ENCODE results near the gene IFITM5.

The IFITM5 gene

GRCh38 chr11:280706-281485, 18.4 kb downstream of the IFITM5 start:
- no peak for TF ChIP-seq FOXM1 (IDR thresholded peaks at IDR 0.05; ENCODE audit: borderline replicate concordance, low read depth)
- no peak for TF ChIP-seq TCF12 (IDR thresholded peaks at IDR 0.05; ENCODE audit: low read depth)
- no peak for TF ChIP-seq ZBTB7A (IDR thresholded peaks at IDR 0.05; ENCODE audit: low read depth)
- no peak for TF ChIP-seq TEAD4 (IDR thresholded peaks at IDR 0.05)
- no peak for TF ChIP-seq TAF1 (IDR thresholded peaks at IDR 0.05; ENCODE audit: low read depth)
- TF ChIP-seq, protein P1, sequence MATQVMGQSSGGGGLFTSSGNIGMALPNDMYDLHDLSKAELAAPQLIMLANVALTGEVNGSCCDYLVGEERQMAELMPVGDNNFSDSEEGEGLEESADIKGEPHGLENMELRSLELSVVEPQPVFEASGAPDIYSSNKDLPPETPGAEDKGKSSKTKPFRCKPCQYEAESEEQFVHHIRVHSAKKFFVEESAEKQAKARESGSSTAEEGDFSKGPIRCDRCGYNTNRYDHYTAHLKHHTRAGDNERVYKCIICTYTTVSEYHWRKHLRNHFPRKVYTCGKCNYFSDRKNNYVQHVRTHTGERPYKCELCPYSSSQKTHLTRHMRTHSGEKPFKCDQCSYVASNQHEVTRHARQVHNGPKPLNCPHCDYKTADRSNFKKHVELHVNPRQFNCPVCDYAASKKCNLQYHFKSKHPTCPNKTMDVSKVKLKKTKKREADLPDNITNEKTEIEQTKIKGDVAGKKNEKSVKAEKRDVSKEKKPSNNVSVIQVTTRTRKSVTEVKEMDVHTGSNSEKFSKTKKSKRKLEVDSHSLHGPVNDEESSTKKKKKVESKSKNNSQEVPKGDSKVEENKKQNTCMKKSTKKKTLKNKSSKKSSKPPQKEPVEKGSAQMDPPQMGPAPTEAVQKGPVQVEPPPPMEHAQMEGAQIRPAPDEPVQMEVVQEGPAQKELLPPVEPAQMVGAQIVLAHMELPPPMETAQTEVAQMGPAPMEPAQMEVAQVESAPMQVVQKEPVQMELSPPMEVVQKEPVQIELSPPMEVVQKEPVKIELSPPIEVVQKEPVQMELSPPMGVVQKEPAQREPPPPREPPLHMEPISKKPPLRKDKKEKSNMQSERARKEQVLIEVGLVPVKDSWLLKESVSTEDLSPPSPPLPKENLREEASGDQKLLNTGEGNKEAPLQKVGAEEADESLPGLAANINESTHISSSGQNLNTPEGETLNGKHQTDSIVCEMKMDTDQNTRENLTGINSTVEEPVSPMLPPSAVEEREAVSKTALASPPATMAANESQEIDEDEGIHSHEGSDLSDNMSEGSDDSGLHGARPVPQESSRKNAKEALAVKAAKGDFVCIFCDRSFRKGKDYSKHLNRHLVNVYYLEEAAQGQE (IDR thresholded peaks at IDR 0.05; ENCODE audit: low read depth) = no peak
- no peak for TF ChIP-seq YY1 (IDR thresholded peaks at IDR 0.05; ENCODE audit: low read depth)
- TF ChIP-seq CEBPB (IDR thresholded peaks at IDR 0.05) = no peak
- no peak for TF ChIP-seq RAD21 (IDR thresholded peaks at IDR 0.05; ENCODE audit: low read depth)
- TF ChIP-seq EP300 (IDR thresholded peaks at IDR 0.05; ENCODE audit: borderline replicate concordance) = no peak
- TF ChIP-seq NFIC (IDR thresholded peaks at IDR 0.05) = no peak
- TF ChIP-seq EGR1 (IDR thresholded peaks at IDR 0.05) = no peak
- no peak for TF ChIP-seq USF1 (IDR thresholded peaks at IDR 0.05)
- TF ChIP-seq MAX (IDR thresholded peaks at IDR 0.05) = no peak
- no peak for TF ChIP-seq CREB1 (IDR thresholded peaks at IDR 0.05; ENCODE audit: low read depth)

DNA sequence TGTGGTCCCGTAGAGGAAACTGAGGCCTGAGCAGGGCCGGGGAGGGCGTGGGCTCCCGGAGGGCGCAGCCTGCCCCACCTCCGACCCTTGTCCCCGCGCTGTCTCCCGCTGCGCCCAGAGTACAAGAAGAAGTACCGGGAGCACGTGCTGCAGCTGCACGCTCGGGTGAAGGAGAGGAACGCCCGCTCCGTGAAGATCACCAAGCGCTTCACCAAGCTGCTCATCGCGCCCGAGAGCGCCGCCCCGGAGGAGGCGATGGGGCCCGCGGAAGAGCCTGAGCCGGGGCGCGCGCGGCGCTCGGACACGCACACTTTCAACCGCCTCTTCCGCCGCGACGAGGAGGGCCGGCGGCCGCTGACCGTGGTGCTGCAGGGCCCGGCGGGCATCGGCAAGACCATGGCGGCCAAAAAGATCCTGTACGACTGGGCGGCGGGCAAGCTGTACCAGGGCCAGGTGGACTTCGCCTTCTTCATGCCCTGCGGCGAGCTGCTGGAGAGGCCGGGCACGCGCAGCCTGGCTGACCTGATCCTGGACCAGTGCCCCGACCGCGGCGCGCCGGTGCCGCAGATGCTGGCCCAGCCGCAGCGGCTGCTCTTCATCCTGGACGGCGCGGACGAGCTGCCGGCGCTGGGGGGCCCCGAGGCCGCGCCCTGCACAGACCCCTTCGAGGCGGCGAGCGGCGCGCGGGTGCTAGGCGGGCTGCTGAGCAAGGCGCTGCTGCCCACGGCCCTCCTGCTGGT, 19.2 kb downstream of the IFITM5 start:
- TF ChIP-seq CEBPB (IDR thresholded peaks at IDR 0.05) (no peak), ZBTB7A (IDR thresholded peaks at IDR 0.05; ENCODE audit: low read depth) (no peak), TCF12 (IDR thresholded peaks at IDR 0.05; ENCODE audit: low read depth) (no peak), YY1 (IDR thresholded peaks at IDR 0.05; ENCODE audit: low read depth) (no peak), USF1 (IDR thresholded peaks at IDR 0.05) (0 out of 2 replicates have a peak, but pooled peaks have one; percentile 19), MAX (IDR thresholded peaks at IDR 0.05) (peak; percentile 82), TAF1 (IDR thresholded peaks at IDR 0.05; ENCODE audit: low read depth) (no peak), EGR1 (IDR thresholded peaks at IDR 0.05) (no peak), EP300 (IDR thresholded peaks at IDR 0.05; ENCODE audit: borderline replicate concordance) (no peak), FOXM1 (IDR thresholded peaks at IDR 0.05; ENCODE audit: borderline replicate concordance, low read depth) (no peak)
- TF ChIP-seq, protein P1 (IDR thresholded peaks at IDR 0.05; ENCODE audit: low read depth) = peak; percentile 88

- TF ChIP-seq ZBTB7A (IDR thresholded peaks at IDR 0.05; ENCODE audit: low read depth) (peak; percentile 60; the same call in 1 of the 2 replicates), CREB1 (IDR thresholded peaks at IDR 0.05; ENCODE audit: low read depth) (no peak), EGR1 (IDR thresholded peaks at IDR 0.05) (no peak), YY1 (IDR thresholded peaks at IDR 0.05; ENCODE audit: low read depth) (no peak), EP300 (IDR thresholded peaks at IDR 0.05; ENCODE audit: borderline replicate concordance) (no peak), NFIC (IDR thresholded peaks at IDR 0.05) (no peak)
Observed at GRCh38 chr11:279040-279965, 20.0 kb downstream of the IFITM5 start.

DNA sequence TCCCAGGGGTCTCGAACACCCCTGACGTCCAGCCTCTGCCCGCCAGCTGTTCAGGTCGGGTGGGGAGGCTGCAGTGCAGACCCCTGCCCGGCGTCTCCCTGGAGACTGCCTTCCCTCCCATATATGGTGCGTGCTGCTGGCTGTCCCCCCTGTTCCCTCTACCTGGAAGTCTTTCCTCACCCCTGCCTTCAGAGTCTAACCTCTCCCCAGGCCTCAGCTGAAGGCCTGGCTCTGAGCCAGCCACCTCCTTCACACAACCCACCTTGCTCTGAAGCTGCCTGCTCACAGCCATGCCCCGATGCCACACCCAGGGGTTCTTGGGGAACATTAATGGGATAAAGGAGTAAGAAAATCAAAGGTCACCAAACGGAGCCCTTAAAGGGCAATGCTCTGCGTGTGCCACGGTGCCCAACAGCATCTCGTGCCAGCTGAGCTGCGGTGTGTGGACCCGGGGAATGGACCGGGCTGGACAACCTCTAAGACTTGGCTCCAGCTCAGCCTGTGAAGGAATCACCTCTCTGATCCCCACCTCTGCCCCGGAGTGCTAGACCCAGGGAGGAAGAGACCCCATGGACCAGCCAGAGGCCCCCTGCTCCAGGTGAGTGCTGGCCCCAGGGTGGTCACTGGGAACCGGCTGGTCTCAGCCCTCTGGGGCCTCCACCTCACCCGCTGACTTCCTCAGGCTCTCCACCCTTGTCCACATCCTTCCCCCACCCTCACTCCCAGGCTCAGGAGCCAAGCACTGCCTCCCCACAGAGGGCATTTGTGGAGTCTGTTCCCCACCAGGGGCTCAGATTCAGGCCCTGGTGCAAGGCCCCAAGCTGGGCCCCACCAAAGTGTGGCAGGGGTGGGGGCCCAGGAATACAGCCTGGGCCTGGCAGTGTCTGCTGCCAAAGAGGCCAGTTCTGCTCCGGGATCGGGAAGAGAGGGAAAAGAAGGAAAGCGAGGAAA, 21.1 kb downstream of the IFITM5 start, which contains the start of gene NLRP6:
NLRP6 (plus strand) TSS at position 407 of the 951 bp plus-strand sequence; CDS start at position 570, 163 bp downstream.
- TF ChIP-seq FOXM1 (IDR thresholded peaks at IDR 0.05; ENCODE audit: borderline replicate concordance, low read depth) (no peak), TCF12 (IDR thresholded peaks at IDR 0.05; ENCODE audit: low read depth) (no peak), ZBTB7A (IDR thresholded peaks at IDR 0.05; ENCODE audit: low read depth) (no peak), USF1 (IDR thresholded peaks at IDR 0.05) (no peak), MAX (IDR thresholded peaks at IDR 0.05) (no peak), EP300 (IDR thresholded peaks at IDR 0.05; ENCODE audit: borderline replicate concordance) (no peak), NFIC (IDR thresholded peaks at IDR 0.05) (no peak), CEBPB (IDR thresholded peaks at IDR 0.05) (no peak), EGR1 (IDR thresholded peaks at IDR 0.05) (no peak), RAD21 (IDR thresholded peaks at IDR 0.05; ENCODE audit: low read depth) (no peak), CREB1 (IDR thresholded peaks at IDR 0.05; ENCODE audit: low read depth) (no peak), TAF1 (IDR thresholded peaks at IDR 0.05; ENCODE audit: low read depth) (no peak)
- TF ChIP-seq, protein P1 (IDR thresholded peaks at IDR 0.05; ENCODE audit: low read depth) = no peak
